Stimulated activated CD4-positive, alpha-beta T cell treated with anti-CD3 and anti-CD28 coated beads, TNF-alpha, amount 100 ng/mL, for 1 hour (primary cell): ENCODE data around the gene ZSCAN20.
"Not testable (repeated sequence)": the region's sequence is repeated elsewhere in the genome, so short reads cannot be mapped to it uniquely, and the experiment has no call there.

Experiments
- DNase-seq, 3 donors: peaks; one replicate each; pipeline ENCODE4 v3.0.0-alpha.2; 2020; ENCODE audit warnings: low read depth in 3 of 3, low spot score in 1 of 3

ZSCAN20 gene

GRCh38 chr1:33473900-33474299 lies 1.5 kb downstream of the ZSCAN20 start:
- no peak for DNase-seq

GRCh38 chr1:33477451-33477850 lies 5.0 kb downstream of the ZSCAN20 start:
- DNase-seq: no peak

GRCh38 chr1:33482412-33482811 lies 10.0 kb downstream of the ZSCAN20 start:
- no peak for DNase-seq

- no peak for DNase-seq
Observed at GRCh38 chr1:33488624-33489023, 16.2 kb downstream of the ZSCAN20 start.

GRCh38 chr1:33494929-33495328 lies 22.5 kb downstream of the ZSCAN20 start:
- no peak for DNase-seq

GRCh38 chr1:33497410-33497809 lies 25.0 kb downstream of the ZSCAN20 start:
- no peak for DNase-seq

- no peak for DNase-seq
Observed at GRCh38 chr1:33500547-33500946, 28.1 kb downstream of the ZSCAN20 start.

GRCh38 chr1:33501309-33501708 lies 28.9 kb downstream of the ZSCAN20 start:
- no peak for DNase-seq

GRCh38 chr1:33501774-33502173 lies 29.3 kb downstream of the ZSCAN20 start:
- no peak for DNase-seq

GRCh38 chr1:33502726-33503125 lies 30.3 kb downstream of the ZSCAN20 start:
- DNase-seq: no peak

GRCh38 chr1:33503506-33503905 lies 31.1 kb downstream of the ZSCAN20 start:
- no peak for DNase-seq

GRCh38 chr1:33507661-33508060 lies 35.2 kb downstream of the ZSCAN20 start:
- no peak for DNase-seq

GRCh38 chr1:33508151-33508550 lies 35.7 kb downstream of the ZSCAN20 start:
- DNase-seq: no peak

GRCh38 chr1:33509276-33509675 lies 36.8 kb downstream of the ZSCAN20 start:
- DNase-seq: not testable (repeated sequence)

- DNase-seq: no peak
Observed at GRCh38 chr1:33512226-33513011, 40.0 kb downstream of the ZSCAN20 start.

- no peak for DNase-seq
Observed at GRCh38 chr1:33515112-33515511, 42.7 kb downstream of the ZSCAN20 start.

GRCh38 chr1:33515607-33516006 lies 43.2 kb downstream of the ZSCAN20 start:
- no peak for DNase-seq

GRCh38 chr1:33516428-33516827 lies 44.0 kb downstream of the ZSCAN20 start:
- no peak for DNase-seq

- DNase-seq: no peak
Observed at GRCh38 chr1:33516891-33517567, 44.6 kb downstream of the ZSCAN20 start.

- no peak for DNase-seq
Observed at GRCh38 chr1:33517596-33518250, 45.3 kb downstream of the ZSCAN20 start.

GRCh38 chr1:33519240-33519884 lies 46.9 kb downstream of the ZSCAN20 start:
- no peak for DNase-seq

- no peak for DNase-seq
Observed at GRCh38 chr1:33524586-33524985, 52.1 kb downstream of the ZSCAN20 start.
